Right renal cortex interstitium (tissue), 3 donors: ENCODE results near the gene CTNNA1. TPM values are rescaled to one million over a fixed set of nuclear protein-coding genes. Genes with fewer than 3 reads are reported as not detected.
"Not testable (repeated sequence)": the region's sequence is repeated elsewhere in the genome, so short reads cannot be mapped to it uniquely, and the experiment has no call there.

Source experiments
- DNase-seq, 3 donors: peaks; one replicate each; pipeline ENCODE4 v3.0.0-alpha.2; 2013; ENCODE audit warnings: low read depth in 3 of 3, low spot score in 2 of 3
- polyA plus RNA-seq, 3 donors: library from polyadenylated mRNA; unstranded; fragments of 120-200 nt; gene quantifications; one replicate each; pipeline ENCODE4 v1.2.1, GENCODE V29; 2013; ENCODE audit not compliant: insufficient read length in 3 of 3

The CTNNA1 gene
- polyA plus RNA-seq, 3 donors, result 380 to 411 (median 404) TPM

- DNase-seq, result no peak
Observed at GRCh38 chr5:138755084-138755748, 2.0 kb downstream of the CTNNA1 start.

- DNase-seq, result no peak
Observed at GRCh38 chr5:138757061-138757776, 4.0 kb downstream of the CTNNA1 start.

- no peak for DNase-seq
Observed at GRCh38 chr5:138760448-138761110, 7.4 kb downstream of the CTNNA1 start.

GRCh38 chr5:138761115-138761514 lies 7.9 kb downstream of the CTNNA1 start:
- not testable (repeated sequence) for DNase-seq

GRCh38 chr5:138761670-138762069 lies 8.4 kb downstream of the CTNNA1 start:
- DNase-seq, result not testable (repeated sequence)

GRCh38 chr5:138762110-138762509 lies 8.9 kb downstream of the CTNNA1 start:
- DNase-seq, result no peak

- no peak for DNase-seq
Observed at GRCh38 chr5:138763037-138763778, 10.0 kb downstream of the CTNNA1 start.

- DNase-seq, result no peak
Observed at GRCh38 chr5:138770291-138770690, 17.1 kb downstream of the CTNNA1 start.

- no peak for DNase-seq
Observed at GRCh38 chr5:138770977-138771376, 17.8 kb downstream of the CTNNA1 start.

GRCh38 chr5:138772986-138773594 lies 19.9 kb downstream of the CTNNA1 start:
- DNase-seq, result no peak

DNA sequence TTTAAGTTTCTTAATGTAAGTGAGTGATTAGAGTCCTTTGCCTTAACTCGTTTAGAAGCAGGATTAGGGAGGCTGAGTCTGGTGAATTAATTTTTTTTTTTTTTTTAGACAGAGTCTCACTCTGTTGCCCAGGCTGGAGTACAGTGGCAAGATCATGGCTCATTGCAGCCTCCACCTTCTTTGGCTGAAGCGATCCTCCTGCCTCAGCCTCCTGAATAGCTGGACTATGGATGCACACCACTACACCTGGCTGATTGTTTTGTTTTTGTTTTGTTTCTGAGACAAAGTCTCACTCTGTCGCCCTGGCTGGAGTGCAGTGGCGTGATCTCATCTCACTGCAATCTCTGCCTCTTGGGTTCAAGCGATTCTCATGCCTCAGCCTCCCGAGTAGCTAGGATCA lies 20.4 kb downstream of the CTNNA1 start:
- DNase-seq, result not testable (repeated sequence)

DNA sequence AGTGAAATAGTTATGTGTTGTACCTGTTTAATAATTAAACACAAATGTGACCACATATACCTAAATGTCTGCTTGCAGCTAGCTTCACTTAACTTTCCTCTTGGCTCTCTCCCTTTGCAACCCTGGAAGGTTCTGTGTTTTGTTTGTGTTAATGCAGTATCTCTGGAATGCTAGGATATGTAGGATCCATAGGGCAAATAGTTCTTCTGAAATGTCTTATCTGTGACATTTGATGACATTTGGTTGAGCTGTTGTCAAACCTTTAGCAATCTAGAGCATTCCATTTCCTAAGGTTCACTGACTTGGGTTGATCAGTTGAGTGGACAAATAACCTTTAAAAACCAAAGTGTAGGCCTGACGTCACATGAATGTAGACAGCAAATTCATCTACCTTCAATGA lies 21.8 kb downstream of the CTNNA1 start:
- no peak for DNase-seq

DNA sequence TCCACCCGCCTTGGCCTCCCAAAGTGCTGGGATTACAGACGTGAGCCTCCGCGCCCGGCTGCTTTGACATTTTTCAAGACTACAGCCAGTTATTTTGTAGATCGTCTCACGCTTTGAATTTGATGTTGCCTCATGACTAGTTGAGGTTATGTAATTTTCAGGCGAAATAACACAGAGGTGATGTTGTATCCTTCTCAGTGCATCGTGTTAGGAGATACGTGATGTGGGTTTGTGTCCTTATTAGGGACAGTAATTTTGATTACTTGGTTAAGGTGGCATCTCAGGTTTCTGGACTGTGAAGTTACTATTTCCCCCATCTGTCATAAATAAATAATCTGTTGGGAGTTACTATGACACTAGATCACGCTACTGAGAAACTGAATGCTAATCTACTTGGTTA lies 25.0 kb downstream of the CTNNA1 start:
- DNase-seq, result no peak

GRCh38 chr5:138783976-138784375 lies 30.8 kb downstream of the CTNNA1 start:
- no peak for DNase-seq

GRCh38 chr5:138784590-138784989 lies 31.4 kb downstream of the CTNNA1 start:
- no peak for DNase-seq

- DNase-seq, result no peak
Observed at GRCh38 chr5:138789771-138790242, 36.6 kb downstream of the CTNNA1 start.

DNA sequence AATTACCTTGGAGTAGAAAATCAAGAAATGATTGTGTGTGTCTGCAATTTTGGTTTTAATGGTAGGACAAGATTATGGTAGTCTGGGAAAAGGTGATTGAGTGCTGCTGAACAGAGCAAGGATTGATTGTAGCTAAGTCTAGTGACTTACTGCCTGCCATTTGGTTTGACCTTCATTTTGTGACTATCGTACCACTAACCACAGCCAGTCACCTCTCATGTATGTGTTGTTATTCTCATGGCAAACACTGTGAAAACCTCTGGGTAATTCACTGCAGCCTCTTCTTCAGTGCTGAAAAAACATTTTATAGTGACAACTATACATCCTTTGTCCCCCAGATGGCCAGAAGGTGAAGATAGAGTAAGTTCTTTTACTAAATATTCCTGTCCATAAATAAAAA lies 37.5 kb downstream of the CTNNA1 start:
- no peak for DNase-seq

GRCh38 chr5:138792195-138792790 lies 39.1 kb downstream of the CTNNA1 start:
- no peak for DNase-seq

DNA sequence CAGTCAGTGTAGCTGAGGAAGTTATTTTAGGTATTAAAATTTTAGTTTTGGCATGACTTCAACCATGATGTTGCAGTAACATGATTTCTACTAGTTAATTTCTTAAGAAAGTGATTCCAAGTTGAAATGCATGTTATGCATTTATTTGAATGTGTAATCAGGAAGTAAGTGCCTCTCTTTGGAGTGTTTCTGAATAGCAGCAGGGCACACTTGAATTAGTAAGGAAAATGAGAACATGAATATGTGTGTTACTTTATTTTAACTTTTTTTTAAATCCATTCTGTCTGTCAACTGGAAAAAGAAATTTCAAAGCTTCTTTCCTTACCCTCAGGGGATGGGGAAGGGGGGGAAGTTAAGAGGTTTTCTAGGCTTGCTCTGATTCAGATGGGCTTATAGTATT lies 40.4 kb downstream of the CTNNA1 start:
- no peak for DNase-seq

DNA sequence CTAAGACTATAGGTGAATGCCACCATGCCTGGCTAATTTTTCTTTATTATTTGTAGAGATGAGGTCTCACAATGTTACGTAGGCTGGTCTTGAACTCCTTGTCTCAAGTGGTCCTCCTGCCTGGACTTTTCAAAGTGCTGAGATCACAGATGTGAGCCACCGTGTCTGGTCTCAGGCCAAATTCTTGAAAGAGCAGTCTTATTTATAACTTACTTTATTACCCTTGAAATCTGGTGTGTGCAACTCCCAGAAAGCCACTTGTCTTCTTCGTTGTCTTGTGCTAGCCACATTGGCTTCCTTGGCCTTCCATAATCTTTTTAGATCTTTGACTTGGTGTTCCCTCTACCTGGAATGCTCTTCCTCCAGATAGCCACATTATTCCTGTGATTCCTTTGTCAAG lies 50.1 kb downstream of the CTNNA1 start:
- DNase-seq, result no peak
